ENCODE results near the gene MDN1. TPM values are rescaled to one million over a fixed set of nuclear protein-coding genes. Genes with fewer than 3 reads are reported as not detected.

The MDN1 gene, protein sequence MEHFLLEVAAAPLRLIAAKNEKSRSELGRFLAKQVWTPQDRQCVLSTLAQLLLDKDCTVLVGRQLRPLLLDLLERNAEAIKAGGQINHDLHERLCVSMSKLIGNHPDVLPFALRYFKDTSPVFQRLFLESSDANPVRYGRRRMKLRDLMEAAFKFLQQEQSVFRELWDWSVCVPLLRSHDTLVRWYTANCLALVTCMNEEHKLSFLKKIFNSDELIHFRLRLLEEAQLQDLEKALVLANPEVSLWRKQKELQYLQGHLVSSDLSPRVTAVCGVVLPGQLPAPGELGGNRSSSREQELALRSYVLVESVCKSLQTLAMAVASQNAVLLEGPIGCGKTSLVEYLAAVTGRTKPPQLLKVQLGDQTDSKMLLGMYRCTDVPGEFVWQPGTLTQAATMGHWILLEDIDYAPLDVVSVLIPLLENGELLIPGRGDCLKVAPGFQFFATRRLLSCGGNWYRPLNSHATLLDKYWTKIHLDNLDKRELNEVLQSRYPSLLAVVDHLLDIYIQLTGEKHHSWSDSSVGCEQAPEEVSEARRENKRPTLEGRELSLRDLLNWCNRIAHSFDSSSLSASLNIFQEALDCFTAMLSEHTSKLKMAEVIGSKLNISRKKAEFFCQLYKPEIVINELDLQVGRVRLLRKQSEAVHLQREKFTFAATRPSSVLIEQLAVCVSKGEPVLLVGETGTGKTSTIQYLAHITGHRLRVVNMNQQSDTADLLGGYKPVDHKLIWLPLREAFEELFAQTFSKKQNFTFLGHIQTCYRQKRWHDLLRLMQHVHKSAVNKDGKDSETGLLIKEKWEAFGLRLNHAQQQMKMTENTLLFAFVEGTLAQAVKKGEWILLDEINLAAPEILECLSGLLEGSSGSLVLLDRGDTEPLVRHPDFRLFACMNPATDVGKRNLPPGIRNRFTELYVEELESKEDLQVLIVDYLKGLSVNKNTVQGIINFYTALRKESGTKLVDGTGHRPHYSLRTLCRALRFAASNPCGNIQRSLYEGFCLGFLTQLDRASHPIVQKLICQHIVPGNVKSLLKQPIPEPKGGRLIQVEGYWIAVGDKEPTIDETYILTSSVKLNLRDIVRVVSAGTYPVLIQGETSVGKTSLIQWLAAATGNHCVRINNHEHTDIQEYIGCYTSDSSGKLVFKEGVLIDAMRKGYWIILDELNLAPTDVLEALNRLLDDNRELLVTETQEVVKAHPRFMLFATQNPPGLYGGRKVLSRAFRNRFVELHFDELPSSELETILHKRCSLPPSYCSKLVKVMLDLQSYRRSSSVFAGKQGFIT (N-terminal part only)
- 27.9 and 41.3 TPM in 2 replicates for total RNA-seq

DNA sequence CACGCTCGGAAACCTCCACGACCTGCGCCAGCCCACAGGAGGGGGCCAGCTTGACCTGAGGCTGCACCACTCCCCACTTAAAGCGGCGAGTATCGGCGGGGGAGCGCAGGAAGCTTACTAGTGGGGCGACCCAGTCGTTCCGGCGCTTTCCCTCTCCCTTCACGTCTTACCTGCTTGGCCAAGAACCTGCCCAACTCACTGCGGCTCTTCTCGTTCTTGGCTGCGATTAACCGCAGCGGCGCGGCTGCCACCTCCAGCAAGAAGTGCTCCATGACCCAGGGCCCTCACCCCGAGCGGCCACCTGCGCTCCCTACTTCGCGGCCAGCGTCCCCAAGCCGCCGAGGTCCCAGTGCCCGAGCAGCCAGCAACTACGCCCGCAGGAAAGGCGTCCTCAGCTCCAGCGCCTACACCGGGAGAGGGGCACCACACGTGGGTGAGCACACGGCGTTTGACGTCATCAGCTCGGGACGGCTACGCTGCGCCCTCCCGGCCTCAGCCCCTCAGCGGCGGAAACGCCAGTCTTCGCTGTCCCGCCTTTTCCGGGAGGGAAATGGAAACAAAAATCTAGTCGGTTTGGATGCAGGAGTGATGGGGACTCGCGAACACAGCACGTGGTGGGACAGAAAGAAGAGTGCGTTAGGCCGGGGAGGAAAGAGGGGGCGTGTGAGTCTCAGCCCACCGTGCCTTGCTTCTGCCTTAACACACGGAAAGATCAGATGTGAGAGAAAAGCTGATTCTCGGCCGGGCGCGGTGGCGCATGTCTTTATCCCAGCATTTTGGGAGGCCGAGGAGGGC, at the start of gene MDN1:
TSS of gene MDN1 (minus strand) at position 459 of the 795 bp plus-strand sequence. CDS start at position 272, 187 bp downstream.

DNA sequence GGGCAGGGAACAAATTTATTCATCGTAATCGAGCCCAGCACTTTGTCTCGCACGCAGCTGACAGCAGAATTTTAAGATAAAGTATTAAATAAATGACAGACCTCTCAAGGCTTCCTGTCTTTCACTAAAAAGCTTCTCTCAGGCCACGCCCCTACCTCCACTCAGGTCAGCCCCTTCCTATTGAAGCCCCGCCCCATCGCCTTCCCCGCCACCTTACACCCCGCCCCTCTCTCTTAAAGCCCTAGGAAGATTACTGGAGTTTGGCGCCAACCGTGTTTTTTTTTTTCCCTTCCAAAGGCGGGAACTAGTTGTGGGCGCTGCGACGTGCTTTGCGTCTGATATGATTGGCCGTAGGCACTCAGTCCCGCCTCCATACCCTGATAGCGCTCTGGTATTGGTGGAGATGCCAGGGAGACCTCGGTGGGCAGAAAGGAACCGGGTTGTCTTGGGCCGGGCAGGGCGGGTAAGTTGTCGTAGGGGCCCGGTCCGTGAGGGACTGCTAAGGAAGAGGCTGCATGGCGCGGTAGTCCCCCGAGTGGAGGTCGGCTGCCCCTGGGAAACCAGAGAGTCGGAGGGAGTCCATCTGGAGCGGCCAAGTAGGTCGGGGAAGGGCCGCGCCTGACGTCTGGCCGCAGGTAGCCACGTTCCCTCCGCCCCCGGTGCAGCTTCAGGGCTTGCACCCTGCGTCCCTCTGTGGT, 10.0 kb upstream of the MDN1 start, which contains the start of gene CASP8AP2:
TSS of gene CASP8AP2 (plus strand) at position 409 of the 698 bp plus-strand sequence.

DNA sequence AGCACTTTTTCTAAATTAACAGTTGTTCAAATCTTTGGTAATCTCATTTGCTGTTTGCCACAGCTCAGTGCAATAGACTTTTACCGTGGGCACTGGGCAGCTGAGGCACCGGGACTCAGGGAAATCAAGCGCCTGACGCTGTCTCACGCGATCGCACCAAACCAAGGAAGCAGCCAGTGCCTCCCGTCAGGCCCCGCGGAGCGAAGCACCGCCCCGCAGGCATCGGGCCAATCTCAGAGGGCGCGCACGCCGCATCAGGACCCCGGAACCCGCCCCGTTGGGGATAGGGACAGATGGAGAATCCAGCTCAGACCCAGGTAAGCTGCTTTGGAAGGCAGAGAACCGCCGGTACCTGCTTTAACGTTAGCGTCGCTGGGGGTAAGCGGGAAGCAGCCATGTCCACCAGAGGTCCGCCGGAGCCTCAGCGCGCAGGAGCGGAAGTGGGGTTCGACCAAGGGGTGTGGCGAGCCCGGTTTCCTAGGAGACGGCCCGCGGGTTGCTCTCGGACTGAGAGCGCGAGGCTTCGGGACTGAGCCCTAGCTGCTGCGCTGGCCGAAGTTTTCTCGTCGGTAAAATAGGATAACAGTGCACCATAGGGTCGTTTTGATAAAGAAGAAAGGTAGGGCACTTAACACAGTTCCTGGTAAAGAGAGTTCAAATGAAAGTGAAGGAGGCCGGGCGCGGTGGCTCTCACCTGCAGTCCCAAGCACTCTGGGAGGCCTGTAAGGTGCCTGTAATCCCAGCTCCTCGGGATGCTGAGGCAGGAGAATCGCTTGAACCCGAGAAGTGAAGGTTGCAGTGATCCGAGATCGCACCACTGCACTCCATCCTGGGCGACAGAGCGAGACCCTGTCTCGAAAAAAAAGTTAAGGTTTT, 181.0 kb downstream of the MDN1 start, which contains the start of gene LYRM2:
TSS of gene LYRM2 (minus strand) at position 428 of the 876 bp plus-strand sequence. CDS start at position 397, 31 bp downstream.

Other genes with a start within 250 kb of the MDN1 start
- gene LYRM2, start 181.0 kb downstream of the MDN1 start, total RNA-seq, result 22.1 and 26.7 TPM in 2 replicates
- 11.3 and 18.3 TPM in 2 replicates for gene CASP8AP2, start 10.1 kb upstream of the MDN1 start, total RNA-seq
- not detected in 2 replicates for gene GJA10, start 74.7 kb upstream of the MDN1 start, total RNA-seq

Data from smooth muscle cell of the umbilical artery (primary cell).